HG03039 (cell line): Measurements from ENCODE around the gene KANSL3.
A peak's percentile ranks its signal among the peaks of the same experiment; 100 is the strongest.
"Not testable (repeated sequence)": the region's sequence is repeated elsewhere in the genome, so short reads cannot be mapped to it uniquely, and the experiment has no call there.

ENCODE experiments used
- ATAC-seq: cut with Tn5 transposase; IDR thresholded peaks from one replicate; pipeline ENCODE4 v1.9.1; 2021; ENCODE audit warnings: mild to moderate bottlenecking, moderate library complexity; ENCODE audit not compliant: unreplicated experiment

KANSL3 gene

DNA sequence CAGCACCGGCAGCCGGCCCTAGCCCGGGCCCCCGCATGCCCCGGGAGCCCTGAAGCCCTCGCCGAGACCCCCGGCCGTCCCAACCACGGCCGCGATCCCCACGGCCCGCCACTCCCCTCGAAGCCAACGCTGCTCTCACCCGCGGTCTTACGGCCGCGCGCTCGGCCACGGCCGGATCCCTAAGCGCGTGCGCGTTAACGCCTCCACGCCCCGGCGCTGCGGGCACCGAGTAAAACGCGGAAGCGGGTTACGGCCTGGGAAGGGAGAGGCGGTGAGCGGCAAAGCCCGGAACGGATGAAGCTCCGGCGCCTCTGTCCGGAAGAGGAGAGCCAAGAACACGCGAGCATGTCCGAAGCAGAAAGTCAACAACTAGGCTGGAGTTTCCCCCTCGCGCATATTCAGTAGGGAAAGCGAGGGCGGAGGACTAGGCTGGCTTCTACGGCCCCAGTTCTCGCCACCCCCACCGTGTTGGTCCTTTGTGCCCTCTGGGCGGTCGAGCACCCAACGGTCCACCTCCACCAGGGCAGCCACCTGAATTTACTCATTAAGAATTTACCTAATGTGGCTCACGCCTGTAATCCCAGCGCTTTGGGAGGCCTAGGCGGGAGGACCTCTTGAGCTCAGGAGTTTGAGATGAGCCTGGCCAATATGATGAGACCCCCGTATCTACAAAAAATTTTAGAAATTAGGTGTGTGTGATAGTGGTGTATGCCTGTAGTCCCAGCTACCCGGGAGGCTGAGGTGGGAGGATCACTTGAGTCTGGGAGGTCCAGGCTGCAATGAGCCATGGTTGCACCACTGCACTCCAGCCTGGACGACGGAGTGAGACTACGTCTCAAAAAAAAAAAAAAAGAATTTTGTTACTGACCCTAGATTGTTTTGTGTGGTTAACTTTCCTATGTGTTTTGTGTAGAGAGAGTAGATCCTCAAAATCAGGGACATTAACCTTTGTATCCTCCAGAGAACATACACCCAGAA lies at the start of gene KANSL3:
Gene KANSL3 (minus strand): TSS at position 169 of the 978 bp plus-strand sequence. CDS start 1,177 bp downstream, outside the sequence.
- peak; percentile 76 for ATAC-seq

DNA sequence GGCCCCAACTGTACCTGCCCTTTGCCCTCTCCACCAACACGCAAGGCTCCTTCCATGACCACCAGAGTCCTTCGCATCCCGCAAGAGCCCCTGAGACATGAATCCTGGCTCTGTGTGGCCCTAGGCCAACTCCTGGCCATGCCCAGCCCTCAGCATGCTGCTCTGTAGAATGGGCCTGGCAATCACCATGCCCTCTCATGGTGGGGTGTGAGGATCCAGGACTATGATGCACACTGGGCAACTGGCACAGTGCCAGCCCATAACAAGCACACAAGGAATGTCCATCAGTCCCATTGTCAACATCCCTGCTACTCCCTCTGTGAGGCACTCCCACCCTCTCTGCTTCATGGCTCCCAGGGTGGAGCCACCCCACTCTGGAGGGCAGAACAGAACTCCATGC lies 49.2 kb upstream of the KANSL3 start:
- ATAC-seq = no peak

DNA sequence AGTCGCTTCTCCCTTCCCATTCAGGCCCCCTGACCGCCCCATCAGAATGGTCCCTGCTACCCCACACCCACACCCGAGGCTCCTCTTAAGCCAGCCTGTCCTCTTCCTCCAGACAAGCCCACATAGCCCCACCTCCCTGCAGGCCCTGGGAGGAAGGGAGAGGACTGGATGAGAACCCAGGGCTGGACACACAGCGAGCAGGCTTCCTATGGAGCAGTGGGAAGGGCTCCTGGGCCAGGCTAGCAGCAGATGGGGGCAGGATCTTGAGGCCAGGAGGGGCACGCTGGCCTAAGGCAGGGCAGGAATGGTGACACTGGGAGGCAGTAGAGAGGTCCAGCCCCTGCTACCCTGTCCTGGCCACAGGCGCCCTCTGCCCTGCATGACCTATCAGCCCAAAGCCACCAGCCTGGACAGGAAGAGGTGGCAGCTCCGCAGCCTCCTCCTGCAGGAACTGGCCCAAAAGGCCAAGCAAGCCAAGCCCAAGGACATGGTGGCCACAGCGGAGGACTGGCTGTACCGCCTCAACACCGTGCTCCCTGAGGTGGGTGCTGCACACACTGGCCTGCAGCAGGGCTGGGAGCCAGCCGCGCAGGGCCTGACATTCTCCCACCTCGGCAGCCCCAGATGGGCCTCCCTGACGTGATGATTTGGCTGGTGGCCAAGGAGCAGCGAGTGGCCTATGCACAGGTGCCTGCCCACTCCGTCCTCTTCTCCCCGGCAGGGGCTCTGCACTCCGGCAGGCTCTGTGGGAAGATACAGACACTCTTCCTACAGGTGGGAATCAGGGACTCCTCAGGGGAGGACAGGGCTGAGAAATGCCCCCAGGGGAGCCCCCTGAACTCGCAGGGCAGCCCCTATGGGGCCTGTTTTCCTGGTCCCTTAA lies 47.7 kb upstream of the KANSL3 start:
- ATAC-seq = no peak

DNA sequence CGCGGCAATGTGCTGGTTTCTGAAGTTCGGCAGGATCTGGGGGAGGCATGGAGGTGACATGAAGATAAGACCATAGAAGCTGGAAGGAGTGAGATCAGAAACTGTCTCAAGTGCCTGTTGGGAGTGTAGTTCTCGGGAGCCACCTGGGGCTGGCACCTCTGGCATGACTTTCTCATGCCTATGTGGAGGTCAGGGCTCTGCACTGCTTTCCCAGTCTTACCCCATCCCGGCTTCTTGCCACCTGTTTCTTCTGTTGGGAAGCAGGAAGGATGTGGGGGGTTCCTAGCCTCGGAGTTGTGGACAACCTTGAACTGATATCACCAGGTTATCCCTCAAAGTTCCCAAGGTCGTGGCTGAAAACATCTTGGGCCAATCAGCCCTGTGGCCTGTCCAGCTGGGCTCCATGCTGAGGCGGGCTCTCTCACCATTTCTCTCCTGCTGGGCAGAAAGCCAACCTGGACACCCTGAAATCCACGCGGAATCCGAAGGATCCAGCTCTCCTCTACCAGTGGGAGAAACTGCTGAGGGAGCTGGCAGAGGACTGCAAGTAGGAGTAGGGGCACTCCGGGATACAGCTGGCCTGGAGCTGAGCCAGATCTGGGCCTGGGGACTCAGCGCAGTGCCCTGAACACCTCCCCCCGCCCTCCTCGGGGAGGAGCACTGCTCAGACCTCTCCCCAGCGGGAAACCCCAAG lies 46.9 kb upstream of the KANSL3 start:
- no peak for ATAC-seq

DNA sequence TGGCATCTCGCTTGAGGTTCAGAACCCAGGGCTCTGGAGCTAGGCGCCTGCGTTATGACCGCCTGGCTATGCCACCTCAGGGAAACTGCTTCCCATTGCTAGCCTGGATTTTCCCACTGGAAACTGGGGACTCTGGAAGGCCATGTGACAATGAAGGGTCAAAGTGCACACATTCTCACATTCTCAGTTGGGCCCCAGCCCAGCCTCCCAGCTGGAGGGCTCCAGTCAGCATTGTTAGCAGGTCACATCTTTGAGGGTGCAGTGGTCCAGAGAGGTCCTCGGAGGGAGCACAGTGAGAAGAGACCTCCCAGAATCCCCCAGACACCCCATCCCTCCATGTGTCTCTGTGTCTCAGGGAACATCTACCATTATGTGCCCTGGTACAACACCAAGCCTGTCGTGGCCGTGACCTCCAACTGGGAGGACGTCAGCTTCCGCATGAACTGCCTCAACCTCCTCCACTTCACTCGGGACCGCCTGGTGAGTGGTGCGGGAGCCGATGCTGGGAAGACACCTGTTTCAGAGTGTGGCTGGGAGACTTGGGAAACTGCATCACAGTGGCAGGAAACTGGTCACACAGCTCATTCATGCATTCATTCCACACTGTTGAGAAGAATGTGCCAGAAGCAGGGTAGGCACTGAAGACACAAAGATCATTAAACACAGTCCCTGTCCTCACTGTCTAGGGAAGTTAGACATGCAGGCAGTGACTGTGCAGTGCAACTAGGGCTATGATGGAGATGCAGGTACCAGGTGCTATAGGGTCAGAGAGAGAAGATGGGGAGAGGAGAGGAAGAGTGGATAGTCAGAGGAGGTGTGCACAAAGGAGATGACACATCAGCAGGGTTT lies 46.1 kb upstream of the KANSL3 start:
- ATAC-seq = no peak

DNA sequence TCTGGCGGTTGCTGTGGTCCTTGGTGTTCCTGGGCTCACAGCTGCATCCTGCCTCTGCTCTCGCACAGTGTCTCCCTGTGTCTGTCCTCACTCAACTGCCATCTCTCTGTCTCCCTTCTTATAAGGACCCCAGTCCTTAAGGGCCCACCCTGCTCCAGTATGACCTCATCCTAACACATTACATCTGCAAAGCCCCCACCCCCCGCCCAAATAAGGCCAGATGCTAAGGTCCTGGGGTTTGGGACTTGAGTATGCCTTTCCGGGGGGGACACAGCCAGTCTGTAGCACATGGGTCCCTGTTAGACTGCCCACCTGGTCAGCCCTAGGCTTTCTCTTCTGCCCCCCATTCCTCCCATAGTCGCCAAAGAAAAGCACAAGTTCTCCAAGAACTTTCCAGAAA lies 45.2 kb upstream of the KANSL3 start:
- ATAC-seq = no peak

DNA sequence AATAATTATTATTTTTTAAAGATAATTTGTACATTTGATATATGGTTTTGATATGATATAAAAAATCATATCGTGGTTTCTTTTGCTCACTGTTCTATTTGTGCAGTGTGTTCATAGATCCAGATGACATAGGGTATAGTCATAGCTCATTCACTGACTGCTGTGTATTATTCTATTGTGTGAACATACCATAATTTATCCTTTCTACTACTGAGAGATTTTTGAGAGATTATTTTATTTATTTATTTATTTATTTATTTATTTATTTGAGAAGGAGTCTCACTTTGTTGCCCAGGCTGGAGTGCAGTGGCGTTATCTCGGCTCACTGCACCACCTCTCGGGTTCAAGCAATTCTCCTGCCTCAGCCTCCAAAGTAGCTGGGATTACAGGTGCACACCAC lies 43.4 kb upstream of the KANSL3 start:
- ATAC-seq = no peak

DNA sequence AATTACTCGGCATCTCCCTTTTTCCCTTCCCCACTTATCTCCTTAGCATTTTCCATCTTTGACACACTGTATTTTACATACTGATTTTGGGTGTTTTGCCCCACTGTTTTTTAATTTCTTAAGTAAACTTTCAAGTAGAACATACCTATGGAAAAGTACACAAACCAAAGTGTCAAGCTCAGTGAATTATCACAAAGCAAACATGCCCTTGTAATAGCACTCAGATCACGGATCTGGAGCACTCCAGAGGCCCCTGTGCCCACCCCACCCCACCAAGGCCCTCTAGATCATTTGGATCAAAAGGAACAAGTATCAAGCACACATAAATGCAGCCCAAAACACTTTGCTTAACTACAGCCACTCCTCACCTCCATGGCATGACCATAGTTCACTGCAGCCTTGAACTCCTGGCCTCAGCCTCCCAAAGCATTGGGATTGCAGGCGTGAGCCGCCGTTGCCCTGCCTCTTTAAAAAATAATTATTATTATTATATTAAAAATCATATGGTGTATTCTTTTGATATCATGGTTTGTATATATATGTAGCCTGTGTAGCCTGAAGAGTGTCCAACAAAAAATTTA lies 42.5 kb upstream of the KANSL3 start:
- ATAC-seq = no peak

DNA sequence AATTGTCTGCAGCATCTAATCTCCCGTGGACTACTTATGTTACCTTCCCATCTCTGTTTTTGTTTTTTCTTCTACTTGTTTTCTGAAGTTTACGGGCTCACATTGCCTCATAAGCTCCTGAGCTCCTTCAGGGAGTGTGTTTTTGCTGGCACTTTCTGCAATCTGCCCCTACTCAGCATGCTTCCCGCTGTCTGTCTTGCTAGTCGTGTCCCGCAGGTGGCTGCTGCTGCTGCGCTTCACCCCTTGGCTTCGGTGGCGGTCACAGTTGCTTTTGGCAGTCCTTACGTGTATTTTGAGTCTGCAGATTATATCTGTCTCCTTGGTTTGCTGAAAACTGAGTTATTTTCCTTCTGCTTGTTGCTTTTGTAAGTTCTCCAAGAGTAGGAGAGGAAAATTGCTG lies 41.7 kb upstream of the KANSL3 start:
- ATAC-seq = no peak

DNA sequence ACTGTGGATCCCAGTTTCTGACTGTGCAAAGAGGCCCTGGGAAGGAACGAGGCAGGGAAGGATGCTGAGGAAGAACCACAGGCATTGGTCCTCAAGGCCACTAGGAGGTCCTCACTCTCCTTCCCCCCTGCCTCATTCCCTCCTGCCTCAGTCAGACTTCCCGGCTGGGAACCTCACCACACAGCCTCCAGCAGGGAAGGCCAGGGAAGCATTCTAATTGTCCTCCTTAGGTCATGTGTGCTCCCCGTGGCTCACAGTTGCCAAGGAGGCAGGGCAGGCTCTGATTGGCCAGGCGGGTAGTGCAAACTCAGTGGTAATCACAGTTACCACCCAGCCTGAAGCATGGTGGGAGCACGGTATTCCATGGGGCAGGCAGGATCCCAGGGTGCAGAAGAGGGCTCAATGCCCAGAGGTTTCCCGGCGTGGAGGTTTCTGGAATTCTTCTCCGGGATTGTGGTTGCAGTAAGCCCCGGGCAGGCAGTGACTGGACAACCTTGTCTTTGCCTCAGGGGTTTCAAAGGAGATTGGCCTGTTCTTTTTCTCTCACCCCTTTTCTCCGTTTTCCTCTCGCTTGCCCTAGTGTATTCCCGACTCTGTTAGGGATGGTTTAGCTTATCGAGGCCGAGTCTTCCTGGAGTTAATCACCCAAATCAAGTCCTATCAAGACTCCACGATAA lies 31.6 kb upstream of the KANSL3 start:
- no peak for ATAC-seq

DNA sequence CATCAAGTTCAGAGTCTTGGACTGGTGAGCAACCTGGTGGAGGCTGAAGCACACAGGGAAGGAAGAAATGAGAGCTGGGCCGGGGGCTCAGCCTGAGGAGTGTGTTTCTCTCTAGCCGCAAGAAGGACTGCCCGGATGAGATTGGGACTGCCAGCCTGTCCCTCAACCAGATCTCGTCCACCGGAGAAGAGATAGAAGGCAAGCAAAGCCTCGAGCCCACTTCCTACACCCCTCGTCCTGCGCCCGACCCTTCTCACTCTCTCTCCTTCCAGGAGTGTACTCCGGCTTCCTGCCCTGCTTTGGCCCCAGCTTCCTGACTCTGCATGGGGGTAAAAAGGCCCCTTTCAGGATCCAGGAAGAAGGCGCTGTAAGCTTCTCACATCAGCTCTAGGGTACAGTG lies 30.7 kb upstream of the KANSL3 start:
- no peak for ATAC-seq

DNA sequence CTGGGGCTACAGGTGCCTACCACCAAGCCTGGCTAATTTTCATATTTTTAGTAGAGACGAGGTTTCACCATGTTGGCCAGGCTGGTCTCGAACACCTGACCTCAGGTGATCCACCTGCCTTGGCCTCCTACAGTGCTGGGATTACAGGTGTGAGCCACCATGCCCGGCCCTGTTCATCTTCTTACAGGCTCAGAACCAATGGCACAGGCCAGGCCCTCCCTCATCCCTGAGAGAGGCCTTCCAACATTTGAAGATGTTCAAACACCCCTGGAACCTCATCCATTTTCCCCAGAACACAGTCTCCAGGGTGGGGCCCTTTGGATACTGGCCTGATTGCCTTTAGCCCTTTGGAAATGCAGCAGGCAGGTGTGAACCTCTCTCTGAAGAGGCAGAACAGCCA lies 27.6 kb upstream of the KANSL3 start:
- not testable (repeated sequence) for ATAC-seq

DNA sequence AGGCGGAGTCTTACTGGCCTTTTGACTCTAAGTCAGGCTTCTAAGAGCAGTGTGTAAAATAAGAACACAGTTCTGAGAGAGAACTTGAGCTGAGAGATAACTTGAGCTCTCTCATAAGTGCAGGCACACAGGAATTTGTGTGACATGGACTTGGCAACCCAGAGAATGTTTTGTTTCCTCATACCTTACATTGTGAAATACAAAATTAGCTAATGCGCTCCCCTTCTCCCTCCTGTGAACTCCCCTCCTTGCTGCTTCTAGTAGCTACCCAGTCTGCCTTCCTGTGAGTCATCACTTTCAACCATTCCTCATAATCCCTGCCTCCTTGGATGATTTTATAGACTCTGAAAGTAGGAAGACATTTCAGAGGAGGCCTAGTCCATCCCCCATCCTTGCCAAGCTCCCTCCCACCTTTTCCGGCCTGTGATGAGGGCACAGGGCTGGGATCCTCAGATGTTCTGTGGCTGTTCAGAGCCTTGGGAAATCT lies 27.0 kb upstream of the KANSL3 start:
- no peak for ATAC-seq

DNA sequence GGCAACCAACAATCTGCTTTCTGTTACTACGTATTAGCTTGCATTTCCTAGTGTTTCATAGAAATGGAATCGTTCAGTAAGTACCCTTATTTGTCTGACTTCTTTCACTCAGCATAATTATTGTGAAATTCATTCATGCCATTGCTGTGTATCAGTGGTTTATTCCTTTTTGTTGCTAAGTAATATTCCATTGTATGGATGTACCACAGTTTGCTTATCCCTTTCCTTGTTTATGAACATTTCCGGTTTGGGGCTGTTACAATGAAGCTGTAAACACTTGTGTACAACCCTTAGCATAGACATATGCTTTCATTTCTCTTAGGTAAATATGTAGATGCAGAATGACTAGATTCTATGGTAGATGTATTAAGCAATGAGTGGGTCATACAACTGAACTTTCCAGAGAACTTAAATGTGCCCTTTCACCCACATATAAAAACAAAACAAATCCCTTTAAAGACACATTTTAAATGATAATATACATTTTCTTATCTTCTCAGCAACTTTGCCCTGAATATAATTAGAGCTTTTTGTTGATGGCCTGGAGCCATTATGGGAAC lies 26.3 kb upstream of the KANSL3 start:
- no peak for ATAC-seq

DNA sequence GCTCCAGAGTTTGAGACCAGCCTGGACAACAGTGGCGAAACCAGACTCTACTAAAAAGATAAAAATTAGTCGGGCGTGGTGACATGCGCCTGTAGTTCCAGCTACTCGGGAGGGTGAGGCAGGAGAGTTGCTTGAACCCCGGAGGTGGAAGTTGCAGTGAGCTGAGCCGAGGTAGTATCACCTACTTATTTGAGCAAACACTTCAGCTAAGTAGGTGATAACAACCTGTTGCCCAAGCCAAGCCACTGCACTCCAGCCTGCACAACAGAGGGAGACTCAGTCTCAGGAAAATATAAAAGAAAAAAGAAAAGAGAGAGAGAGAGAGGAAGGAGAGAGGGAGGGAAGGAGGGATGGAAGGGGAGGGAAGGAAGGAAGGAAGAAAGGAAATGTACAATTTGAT lies 25.7 kb upstream of the KANSL3 start:
- ATAC-seq = no peak

DNA sequence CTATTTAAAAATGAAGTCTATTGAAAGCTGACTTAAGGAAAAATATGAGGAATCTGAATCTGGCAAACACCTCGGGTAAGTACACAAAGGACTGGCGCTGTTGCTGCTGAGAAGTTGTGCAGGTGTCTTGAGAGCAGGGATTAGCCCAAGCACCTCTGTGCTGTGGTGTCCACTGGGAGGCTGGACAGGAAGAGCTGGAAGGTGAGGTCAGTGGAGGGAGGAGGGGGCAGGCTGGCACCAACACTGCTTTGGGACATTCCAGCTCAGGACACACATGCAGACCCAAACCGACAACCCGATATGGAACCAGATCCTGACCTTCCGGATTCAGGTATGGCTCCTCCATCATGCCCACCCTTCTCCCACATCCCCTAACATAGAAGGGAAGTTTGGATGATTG lies 25.1 kb upstream of the KANSL3 start:
- no peak for ATAC-seq

DNA sequence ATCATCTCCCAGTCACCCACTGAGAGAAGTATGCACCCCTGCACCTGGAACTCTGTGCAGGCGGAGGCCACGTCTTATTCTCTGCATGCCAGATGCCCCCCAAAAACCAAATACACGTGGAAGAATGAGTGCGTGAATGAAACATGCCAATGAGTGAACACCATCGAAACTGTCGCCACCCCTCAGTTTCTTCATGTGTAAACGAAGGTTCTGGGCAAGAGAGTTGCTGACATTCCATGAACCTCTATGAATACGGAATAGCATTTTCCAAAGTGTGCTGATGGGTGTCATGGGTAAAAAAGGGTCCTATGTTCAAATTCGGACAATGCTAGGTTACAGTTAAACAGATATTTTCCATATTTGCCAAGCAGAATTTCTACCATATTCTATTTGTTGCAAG lies 24.2 kb upstream of the KANSL3 start:
- no peak for ATAC-seq

DNA sequence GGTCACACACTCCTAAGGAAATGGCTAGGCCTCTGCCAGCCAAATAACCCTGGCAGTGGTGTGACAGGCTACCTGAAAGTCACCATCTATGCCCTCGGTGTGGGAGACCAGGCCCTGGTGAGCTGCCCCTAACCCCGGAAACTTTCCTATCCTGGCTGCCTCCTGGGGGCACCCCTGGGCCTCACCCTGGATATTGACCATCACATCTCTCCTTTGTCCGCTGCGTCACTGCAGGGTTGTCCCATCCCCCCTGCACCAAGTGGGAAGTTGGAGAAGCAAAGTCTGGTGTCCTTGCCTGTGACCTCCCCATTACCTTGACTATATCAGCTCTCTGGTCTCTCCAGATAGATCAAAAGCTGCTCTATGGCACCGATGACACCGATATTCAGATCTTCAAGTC lies 23.2 kb upstream of the KANSL3 start:
- no peak for ATAC-seq

DNA sequence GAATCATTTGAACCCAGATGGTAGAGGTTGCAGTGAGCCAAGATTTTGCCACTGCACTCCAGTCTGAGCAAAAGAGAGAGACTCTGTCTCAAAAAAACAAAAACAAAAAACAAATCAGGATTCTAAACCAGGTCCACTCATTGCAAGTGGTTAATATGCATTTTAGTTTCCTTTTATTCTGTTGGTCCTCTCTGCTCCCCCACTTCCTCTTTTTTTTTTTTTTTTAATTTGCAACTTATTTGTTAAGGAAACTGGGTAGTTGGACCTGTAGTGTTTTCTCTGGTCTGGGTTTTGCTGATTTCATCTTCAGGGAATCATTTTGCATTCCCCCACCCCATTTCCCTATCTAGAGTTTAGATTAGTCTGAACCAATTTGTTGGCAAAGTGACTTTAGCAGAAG lies 18.4 kb upstream of the KANSL3 start:
- ATAC-seq = no peak
